Activated CD8-positive, alpha-beta memory T cell treated with anti-CD3 and anti-CD28 coated beads for 24 hours (primary cell): ENCODE data around the gene USP37.

ENCODE experiments used
- DNase-seq: peaks from one replicate; pipeline ENCODE4 v3.0.0-alpha.2; 2020

USP37 gene

DNA sequence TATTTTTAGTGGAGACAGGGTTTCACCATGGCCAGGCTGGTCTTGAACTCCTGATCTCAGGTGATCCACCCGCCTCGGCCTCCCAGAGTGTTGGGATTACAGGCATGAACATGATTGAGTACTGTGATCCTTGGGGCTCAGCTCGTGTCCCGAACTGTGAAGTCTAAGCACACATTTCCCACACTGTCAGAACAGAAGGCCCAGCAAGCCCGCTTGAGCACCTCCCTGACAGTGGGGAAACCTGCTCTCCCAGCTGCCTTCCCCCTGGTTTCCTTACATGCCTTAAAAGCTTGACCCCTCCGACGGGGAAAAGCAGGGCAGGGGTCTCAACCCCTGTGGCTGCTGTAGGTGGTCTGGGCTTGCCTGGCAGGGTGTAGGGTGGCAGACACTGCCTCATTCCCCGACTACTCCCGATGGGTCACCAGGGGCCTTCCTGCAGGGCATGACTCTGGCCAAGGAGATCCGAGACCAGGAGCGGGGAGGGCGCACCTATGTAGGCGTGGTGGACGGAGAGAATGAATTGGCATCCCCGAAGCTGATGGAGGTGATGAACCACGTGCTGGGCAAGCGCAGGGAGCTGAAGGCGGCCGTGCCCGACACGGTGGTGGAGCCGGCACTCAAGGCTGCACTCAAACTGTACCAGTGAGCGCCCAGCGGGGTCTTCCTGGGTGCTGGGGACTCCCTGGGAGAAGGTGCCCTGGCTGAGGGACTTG lies 139.1 kb downstream of the USP37 start:
- no peak for DNase-seq

DNA sequence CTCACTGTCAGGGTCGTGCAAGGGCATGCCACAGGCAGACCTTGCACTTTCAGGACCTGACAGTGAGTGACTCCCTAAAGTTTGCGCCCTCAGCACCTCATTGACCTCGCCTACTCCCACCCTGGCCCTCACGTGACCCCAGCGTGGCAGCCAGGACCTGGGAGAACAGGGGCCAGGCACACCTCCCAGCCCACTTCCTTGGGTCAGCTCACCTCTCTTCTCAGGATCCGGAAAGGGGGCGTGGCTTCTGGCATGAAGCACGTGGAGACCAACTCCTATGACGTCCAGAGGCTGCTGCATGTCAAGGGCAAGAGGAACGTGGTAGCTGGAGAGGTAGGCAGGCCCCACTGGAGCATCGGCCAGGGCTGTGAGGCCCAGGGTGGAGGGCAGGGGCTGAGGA lies 140.4 kb downstream of the USP37 start:
- DNase-seq = no peak

DNA sequence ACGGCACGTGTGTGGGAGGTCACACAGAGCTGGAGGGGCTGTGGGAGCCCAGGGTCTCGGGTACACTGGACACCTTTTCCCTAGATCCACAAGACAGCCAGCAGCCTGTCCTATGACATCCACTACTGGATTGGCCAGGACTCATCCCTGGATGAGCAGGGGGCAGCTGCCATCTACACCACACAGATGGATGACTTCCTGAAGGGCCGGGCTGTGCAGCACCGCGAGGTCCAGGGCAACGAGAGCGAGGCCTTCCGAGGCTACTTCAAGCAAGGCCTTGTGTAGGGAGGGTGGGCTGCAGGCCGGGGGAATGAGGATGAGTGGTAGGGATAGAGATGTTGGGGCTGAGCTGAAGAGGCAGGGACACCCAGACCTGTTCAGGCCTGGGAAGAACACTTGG lies 142.6 kb downstream of the USP37 start:
- no peak for DNase-seq

DNA sequence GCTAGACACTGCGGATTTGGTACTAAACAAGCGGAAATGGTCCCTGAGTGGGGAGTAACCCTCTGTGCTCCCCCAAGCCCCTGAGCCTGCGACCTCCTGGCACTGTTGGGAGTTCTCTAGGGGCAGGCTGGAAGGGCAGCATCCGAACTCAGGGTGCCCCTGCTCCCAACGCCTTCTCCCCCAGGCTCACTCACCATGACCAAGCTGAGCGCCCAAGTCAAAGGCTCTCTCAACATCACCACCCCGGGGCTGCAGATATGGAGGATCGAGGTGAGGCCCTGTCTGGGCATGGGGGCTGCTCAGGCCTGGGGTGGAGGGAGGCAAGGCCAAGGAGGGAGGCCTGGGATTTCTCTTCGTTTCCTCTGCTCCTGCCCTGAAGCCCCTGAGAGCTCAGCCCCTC lies 144.6 kb downstream of the USP37 start:
- DNase-seq = no peak

DNA sequence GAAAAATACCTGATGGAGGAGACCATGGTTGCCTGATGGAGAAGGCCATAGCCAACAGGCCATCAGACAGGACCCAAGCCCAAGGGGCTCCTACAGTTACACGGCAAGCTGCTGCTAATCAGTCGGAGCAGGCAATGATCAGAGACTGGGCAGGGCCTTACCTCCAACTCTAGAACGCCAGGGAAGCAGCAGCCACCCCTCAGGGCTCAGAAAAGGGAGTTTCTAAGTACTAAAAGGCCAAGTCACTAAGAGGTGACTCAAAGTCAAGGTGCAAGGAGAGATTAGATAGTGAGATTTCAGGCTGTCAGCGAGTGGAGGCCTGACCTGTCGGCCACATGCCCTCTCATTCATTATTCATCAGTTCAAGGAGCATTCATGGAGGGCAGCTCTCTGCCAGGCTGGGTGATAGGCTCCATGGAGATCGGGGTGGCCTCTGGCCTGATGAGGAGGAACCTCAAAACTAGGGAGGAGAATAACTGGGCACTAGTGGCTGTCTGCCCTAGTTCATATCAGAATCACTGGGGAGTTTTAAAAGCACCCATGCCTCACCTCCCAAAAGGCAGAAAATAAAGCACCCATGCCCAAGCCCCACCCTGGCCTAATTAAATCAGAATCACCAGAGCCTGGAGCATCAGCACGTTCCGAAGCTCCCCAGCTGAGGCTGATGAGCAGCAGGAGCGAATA lies 145.6 kb downstream of the USP37 start:
- no peak for DNase-seq

DNA sequence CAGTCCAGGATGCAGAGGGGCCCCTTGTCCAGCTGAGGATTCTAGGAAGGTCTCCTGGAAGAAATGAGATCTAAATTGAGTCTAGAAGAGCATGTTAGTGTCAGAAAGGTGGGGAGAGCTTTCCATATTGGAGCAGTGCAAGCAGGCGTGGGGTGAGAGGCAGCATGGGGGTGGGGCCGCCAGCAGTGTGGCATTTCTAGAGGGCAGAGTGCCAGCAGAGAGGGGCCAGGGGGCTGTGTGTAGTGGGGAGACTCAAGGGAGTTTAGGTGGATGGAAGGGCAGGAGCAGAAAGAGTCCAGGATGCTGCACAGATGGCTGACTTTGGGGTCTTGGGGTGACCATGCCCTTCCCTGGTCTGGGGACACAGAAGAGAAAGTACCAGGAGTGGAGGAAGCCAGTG lies 147.1 kb downstream of the USP37 start:
- no peak for DNase-seq

DNA sequence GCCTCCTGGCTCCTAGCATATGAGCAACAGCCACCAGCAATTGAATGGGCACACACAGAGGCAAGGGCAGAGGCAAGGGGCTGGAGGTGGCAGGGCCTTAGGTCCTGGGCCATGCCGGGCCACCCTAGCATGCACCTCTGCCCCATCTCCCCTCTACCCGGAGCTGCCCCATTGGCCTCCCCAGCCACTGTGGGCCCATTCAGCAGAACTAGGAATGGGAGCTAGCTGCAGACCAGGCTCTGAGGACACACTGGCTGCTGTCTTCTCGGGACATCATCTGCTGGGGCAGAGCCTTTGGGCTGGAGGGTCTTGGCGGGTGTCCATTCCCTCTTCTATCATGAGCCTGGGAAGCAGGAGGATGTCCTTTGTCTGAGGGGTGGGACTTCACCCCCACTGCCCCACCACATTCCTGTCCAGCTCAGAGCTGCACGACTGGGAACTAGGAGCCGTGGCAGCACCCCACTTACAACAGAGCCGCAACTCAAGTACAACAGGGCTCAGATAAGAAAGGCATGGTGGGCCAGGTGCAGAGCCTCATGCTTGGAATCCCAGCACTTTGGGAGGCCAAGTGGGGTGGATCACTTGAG lies 148.4 kb downstream of the USP37 start:
- DNase-seq = no peak

DNA sequence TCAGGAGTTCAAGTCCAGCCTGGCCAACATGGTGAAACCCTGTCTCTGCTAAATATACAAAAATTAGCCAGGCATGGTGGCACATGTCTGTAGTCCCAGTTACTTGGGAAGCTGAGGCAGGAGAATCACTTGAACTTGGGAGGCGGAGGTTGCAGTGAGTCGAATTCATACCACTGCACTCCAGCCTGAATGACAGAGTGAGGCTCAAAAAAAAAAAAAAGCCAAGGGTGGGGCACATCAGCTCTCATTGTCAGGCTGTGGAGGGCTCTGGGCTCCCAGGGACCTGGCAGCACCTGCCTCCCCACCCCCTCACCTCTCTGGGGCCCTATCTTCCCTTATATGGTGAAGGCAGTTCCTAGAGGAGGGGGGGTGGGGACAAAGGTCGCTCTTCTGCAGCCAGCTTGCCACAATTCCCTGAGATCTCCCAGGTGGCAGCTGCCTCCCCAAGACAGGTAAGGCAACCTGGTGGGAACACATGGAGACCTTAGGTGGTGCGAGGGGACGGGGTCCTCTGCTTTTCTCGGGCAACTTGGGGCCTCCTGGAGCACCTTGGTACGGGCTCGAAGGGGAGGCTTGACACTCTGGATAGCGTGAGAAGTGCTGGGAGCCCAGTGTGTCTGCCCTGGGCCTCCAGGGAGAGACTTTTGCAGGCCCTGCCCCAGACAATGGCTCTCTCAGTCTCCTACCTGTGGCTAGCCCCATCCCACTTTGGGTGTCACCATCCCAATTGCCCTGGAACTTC lies 149.3 kb downstream of the USP37 start, which contains the start of gene VIL1:
TSS of gene VIL1 (plus strand) at position 407 of the 742 bp plus-strand sequence. CDS start 4,656 bp downstream, outside the sequence.
- DNase-seq = no peak

DNA sequence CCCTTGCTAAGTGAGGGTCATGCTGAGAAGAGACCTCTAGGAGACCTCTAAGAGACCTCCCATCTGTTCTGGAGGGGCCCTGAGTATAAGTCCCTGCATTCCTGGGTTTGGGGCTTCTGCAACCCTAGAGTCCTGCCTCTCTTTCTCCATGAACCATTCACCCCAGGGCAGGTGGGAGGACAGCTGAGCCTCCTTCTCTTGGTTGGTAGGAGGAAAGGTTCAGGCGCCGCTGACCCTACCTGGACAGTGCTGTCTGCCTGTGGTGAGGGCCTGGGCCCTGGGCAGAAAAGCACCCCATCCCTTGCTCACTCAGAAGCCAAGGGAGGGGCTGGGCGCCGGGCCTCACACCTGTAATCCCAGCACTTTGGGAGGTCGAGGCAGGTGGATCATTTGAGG lies 149.8 kb downstream of the USP37 start:
- no peak for DNase-seq

DNA sequence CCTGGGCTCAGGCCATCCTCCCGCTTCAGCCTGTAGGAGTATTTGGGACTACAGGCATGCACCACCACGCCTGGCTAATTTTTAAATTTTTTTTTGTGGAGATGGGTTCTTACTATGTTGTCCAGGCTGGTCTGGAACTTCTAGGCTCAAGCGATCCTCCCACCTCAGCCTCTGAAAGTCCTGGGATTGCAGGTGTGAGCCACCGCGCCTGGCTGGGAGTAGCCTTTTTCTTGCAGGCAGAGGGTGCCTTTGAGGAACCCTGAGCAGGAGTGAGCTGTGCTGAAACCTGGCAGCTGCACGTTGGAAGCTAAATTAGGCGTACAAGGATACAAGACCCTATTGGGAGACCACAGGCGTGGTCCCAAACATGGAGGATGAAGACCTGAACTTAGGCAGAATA lies 160.4 kb downstream of the USP37 start:
- DNase-seq = no peak

DNA sequence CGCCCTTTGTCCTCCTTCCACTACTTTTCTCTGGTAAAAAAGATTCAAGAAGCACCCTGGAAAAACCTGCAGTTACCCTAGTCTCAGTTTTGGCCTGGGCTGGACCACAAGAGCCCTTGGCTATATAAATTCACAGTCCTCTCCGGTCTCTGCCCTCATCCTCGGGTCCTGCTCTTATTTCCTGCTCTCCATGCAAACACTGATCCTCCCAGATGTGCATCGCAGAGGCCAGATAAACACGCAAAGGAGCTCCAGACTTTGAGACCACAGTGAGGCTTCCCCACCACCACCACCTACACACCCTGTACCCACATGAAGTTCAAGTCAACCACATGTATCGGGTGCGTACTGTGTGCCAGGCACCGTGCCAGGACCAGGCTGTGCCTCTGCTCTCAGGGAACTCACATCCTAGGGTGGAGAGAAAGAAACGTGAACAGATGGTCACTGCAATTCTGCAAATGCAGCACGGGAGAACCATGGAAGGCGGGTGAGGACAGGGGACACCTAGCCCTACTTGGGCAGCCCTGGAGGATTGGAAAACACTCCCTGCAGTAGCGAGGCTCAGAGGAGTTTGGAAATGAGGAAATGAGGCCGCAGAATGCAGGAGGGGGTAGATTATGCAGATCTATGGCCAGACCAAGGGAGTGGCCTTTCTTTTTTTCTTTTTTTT lies 161.1 kb downstream of the USP37 start:
- DNase-seq = peak; percentile 85

DNA sequence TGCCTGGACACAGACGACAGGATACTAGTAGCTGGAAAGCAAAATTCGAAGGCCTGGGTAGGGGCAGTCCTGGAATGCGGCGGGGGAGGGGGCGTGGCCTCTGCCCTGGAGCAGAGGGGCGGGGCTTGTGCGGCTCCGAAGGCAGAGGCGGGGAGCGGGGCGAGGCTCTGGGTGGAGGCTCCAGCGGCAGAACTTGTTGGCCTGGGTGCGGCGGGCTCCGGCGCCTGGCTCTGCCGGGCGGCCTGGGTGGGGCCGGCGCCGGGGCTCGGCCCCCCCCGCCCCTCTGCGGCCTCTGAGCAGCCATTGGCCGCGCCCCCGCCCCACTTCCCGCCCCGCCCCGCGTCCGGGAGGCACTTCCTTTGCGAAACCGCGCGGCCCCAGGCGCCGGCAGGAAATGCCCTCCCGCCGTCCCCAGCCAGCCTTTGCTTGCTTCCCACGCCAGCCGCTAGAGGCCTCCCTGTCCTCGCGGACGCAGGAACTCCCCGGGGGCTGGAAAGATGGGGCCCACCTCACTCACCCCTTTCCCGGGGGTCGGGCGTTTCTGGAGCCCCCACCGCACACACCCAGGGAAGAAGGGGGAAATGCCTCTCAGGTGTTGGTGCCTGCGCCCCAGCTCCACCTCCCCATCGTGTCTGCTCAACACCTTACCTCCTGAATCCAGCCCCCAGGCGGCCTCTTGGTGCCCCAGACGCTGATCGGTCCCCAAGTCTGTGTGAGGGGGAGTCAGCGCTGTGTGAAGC lies 161.8 kb downstream of the USP37 start:
- DNase-seq = peak; percentile 96

DNA sequence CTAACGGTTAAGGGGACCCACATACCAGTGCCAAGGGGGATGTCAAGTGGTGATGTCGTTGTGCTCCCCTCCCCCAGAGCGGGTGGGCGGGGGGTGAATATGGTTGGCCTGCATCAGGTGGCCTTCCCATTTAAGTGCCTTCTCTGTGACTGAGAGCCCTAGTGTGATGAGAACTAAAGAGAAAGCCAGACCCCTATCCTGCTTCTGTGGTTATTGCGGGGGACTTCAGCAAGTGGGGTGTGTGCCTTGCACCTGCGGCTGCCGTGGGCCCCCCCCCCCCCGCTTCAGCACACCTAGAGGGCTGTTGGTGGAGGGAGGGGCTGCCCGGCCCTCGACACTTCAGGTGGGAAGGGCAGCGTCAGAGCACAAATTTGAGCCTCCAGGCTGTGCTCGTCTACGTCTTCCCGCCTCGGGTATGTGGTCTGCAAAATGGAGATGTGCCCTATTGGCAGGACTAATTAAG lies 162.4 kb downstream of the USP37 start:
- DNase-seq = peak; percentile 69

DNA sequence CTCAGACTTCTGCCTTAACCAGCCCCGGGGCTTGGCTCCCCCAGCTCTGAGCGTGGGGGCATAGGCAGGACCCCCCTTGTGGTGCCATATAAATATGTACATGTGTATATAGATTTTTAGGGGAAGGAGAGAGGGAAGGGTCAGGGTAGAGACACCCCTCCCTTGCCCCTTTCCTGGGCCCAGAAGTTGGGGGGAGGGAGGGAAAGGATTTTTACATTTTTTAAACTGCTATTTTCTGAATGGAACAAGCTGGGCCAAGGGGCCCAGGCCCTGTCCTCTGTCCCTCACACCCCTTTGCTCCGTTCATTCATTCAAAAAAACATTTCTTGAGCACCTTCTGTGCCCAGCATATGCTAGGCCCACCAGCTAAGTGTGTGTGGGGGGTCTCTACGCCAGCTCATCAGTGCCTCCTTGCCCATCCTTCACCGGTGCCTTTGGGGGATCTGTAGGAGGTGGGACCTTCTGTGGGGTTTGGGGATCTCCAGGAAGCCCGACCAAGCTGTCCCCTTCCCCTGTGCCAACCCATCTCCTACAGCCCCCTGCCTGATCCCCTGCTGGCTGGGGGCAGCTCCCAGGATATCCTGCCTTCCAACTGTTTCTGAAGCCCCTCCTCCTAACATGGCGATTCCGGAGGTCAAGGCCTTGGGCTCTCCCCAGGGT lies 162.9 kb downstream of the USP37 start:
- peak; percentile 64 for DNase-seq

DNA sequence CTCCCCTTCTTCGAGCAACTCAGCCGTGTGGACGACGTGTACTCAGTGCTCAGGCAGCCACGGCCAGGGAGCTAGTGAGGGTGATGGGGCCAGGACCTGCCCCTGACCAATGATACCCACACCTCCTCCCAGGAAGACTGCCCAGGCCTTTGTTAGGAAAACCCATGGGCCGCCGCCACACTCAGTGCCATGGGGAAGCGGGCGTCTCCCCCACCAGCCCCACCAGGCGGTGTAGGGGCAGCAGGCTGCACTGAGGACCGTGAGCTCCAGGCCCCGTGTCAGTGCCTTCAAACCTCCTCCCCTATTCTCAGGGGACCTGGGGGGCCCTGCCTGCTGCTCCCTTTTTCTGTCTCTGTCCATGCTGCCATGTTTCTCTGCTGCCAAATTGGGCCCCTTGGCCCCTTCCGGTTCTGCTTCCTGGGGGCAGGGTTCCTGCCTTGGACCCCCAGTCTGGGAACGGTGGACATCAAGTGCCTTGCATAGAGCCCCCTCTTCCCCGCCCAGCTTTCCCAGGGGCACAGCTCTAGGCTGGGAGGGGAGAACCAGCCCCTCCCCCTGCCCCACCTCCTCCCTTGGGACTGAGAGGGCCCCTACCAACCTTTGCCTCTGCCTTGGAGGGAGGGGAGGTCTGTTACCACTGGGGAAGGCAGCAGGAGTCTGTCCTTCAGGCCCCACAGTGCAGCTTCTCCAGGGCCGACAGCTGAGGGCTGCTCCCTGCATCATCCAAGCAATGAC lies 163.6 kb downstream of the USP37 start:
- no peak for DNase-seq

DNA sequence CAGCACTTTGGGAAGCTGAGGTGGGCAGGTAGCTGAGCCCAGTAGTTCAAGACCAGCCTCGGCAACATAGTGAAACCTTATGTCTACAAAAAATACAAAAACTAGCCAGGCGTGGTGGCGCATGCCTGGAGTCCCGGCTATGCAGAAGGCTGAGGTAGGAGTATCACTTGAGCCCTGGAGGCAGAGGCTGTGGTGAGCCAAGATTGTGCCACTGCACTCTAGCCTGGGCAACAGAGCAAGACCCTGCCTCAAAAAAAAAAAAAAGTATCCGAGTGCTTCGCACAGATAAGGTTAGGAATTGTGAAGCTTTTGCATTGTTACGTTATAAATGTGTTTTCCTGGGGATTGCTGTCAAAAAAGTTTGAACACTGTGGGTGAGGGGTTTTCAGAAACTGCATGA lies 164.3 kb downstream of the USP37 start:
- no peak for DNase-seq

DNA sequence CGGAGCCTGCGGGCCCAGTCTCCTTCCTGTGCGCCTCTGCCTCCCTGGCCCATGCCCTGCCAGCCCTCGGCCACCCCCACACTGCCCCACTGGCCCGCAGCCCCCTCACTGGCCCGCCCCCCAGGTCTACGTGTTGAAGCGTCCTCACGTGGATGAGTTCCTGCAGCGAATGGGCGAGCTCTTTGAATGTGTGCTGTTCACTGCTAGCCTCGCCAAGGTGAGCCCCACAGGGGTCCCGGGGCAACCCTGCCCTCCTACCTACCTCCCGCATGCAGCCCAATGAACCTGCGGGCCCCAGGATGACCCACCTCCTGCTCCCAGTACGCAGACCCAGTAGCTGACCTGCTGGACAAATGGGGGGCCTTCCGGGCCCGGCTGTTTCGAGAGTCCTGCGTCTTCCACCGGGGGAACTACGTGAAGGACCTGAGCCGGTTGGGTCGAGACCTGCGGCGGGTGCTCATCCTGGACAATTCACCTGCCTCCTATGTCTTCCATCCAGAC lies 165.2 kb downstream of the USP37 start:
- DNase-seq = no peak

DNA sequence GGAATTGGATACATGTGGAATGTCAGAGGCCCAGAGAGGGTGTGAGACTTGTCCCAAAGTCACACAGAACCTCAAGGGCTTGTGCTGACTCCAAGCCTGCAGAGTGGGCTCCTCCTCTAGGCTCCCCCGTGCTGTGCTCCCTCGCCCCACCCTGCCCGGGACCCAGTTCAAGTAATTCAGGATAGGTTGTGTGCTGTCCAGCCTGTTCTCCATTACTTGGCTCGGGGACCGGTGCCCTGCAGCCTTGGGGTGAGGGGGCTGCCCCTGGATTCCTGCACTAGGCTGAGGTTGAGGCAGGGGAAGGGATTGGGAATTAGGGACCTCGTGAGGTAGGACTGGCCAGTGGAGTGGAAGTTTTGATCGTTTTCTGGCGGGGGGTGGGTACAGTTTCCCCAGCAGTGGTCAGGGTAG lies 165.7 kb downstream of the USP37 start:
- DNase-seq = no peak

DNA sequence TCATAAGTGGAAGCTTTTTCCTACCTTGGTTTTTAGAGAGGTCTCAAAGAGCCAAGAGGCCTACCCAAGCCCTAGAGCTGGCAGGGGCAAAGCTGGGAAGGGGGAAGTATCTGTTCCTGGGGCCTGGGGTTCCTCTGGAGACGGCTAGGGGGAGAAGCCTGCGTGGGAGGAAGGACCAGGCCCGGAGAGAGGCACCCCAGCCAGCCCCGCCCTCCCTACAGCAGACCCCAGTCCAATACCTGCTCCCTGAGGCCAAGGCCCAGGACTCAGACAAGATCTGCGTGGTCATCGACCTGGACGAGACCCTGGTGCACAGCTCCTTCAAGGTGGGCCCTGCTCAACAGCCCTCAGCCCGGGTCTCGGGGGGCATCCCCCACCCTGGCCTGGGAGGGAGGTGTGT lies 166.3 kb downstream of the USP37 start:
- no peak for DNase-seq
